GM20431 (cell line): ENCODE results near the gene GNG7.
"Not testable (repeated sequence)": the region's sequence is repeated elsewhere in the genome, so short reads cannot be mapped to it uniquely, and the experiment has no call there.

Source experiments
- in situ Hi-C: fragments of 300-500 bp; cut with MseI, MboI; formaldehyde crosslinking; loops from one replicate; pipeline ENCODE4 v1.15.0; 2020; ENCODE audit warnings: low sequenced_read_pairs; ENCODE audit not compliant: unreplicated experiment

The GNG7 gene

GRCh38 chr19:2588081-2588777 lies 114.3 kb downstream of the GNG7 start:
- in situ Hi-C loops, result no loop called here

- in situ Hi-C loops, result no loop called here
These were observed 115.3 kb downstream of the GNG7 start for GRCh38 chr19:2587001-2587719.

GRCh38 chr19:2586196-2586595 lies 116.3 kb downstream of the GNG7 start:
- in situ Hi-C loops, result no loop called here

- in situ Hi-C loops, result no loop called here
These were observed 118.5 kb downstream of the GNG7 start for GRCh38 chr19:2584002-2584401.

- in situ Hi-C loops, result no loop called here
These were observed 119.2 kb downstream of the GNG7 start for GRCh38 chr19:2582984-2583956.

- in situ Hi-C loops, result not testable (repeated sequence)
These were observed 122.1 kb downstream of the GNG7 start for GRCh38 chr19:2580396-2580795.

GRCh38 chr19:2579678-2580280 lies 122.7 kb downstream of the GNG7 start:
- in situ Hi-C loops, result no loop called here

- in situ Hi-C loops, result no loop called here
These were observed 123.4 kb downstream of the GNG7 start for GRCh38 chr19:2578901-2579677.

- in situ Hi-C loops, result no loop called here
These were observed 124.1 kb downstream of the GNG7 start for GRCh38 chr19:2578391-2578890.

- in situ Hi-C loops, result no loop called here
These were observed 124.7 kb downstream of the GNG7 start for GRCh38 chr19:2577722-2578335.

- in situ Hi-C loops, result no loop called here
These were observed 126.6 kb downstream of the GNG7 start for GRCh38 chr19:2575734-2576481.

- in situ Hi-C loops, result no loop called here
These were observed 127.4 kb downstream of the GNG7 start for GRCh38 chr19:2574971-2575630.

- in situ Hi-C loops, result no loop called here
These were observed 128.0 kb downstream of the GNG7 start for GRCh38 chr19:2574478-2574931.

- in situ Hi-C loops, result no loop called here
These were observed 128.6 kb downstream of the GNG7 start for GRCh38 chr19:2573916-2574315.

GRCh38 chr19:2572152-2572551 lies 130.3 kb downstream of the GNG7 start:
- in situ Hi-C loops, result not testable (repeated sequence)

- in situ Hi-C loops, result no loop called here
These were observed 132.7 kb downstream of the GNG7 start for GRCh38 chr19:2569596-2570465.

GRCh38 chr19:2567996-2568395 lies 134.5 kb downstream of the GNG7 start:
- in situ Hi-C loops, result no loop called here
